HFFc6 (cell line): ENCODE data around the gene XRRA1. TPM values are rescaled to one million over a fixed set of nuclear protein-coding genes. Genes with fewer than 3 reads are reported as not detected.

Experiments
- DNase-seq: peaks from one replicate; pipeline ENCODE4 v3.0.0-alpha.2; 2018
- H3K27ac Mint-ChIP-seq: 2 replicates; pipeline ENCODE4 v1.8.0; 2020; ENCODE audit warnings: mild to moderate bottlenecking, mixed read lengths
- H3K27me3 Mint-ChIP-seq: 2 replicates; pipeline ENCODE4 v1.8.0; 2021; ENCODE audit warnings: mild to moderate bottlenecking, moderate library complexity, mixed read lengths; ENCODE audit not compliant: insufficient read depth
- H3K36me3 Mint-ChIP-seq: 2 replicates; pipeline ENCODE4 v1.8.0; 2021; ENCODE audit warnings: low read depth, mixed read lengths
- H3K4me1 Mint-ChIP-seq: 2 replicates; pipeline ENCODE4 v1.8.0; 2020; ENCODE audit warnings: low read depth, mixed read lengths
- H3K4me3 Mint-ChIP-seq: 2 replicates; pipeline ENCODE4 v1.8.0; 2020; ENCODE audit warnings: mild to moderate bottlenecking, moderate library complexity, mixed read lengths
- H3K9me3 Mint-ChIP-seq: 2 replicates; pipeline ENCODE4 v1.8.0; 2020; ENCODE audit warnings: mild to moderate bottlenecking, mixed read lengths
- total RNA-seq, 6 experiments: library from RNA; stranded (reverse); fragmentation: NEBNext Ultra II Directional; extraction: Animal tissue kit (Norgen Biotek cat#: 25700); gene quantifications; 2 replicates in 1 of 6; 3 replicates in 5 of 6; pipeline ENCODE4 v1.2.3, GENCODE V29; 2021
- TF ChIP-seq, protein P1 (sequence below): fragments of 200-600 bp; sonication (generic); IDR thresholded peaks from 2 replicates; pipeline ENCODE4 v1.5.0; 2021; ENCODE audit warnings: antibody characterized with exemption, mild to moderate bottlenecking

The XRRA1 gene
- total RNA-seq, 6 experiments from 2014 or later, result 5.4 to 7.0 (median 6.0) TPM

DNA sequence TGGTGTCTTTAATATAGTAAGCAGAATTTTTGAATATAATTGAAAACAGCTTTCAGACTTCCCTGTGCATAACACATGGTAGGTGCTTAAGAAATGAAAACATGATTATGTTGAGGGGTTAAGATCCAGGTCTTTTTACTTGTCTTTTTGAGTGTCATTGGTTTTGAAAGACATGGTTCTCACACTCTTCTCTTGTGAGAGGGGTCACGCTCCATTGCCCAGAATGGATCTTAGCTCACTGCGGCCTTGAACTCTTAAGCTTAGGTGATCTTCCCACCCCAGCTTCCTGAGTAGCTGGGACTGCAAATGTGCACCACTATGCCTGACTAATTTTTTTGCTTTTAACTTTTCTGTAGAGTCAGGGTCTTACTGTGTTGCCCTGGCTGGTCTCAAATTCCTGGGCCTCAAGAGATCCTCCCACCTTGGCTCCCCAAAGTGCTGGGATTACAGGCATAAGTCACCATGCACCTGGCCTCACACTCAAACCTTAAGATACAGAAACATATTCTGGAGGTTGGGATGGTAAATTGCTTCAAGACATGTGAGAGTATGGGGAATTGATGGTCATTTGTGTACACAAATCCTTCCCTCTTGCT, 1.6 kb upstream of the XRRA1 start:
- Mint-ChIP-seq H3K27ac (peak overlapping the region; percentile 97), H3K4me3 (peak overlapping the region; percentile 100), H3K36me3 (peaks cover 16% of the 10 kb centered on the region), H3K9me3 (no peaks in the 10 kb centered on the region), H3K4me1 (peaks cover 32% of the 10 kb centered on the region), H3K27me3 (no peaks in the 10 kb centered on the region; the same call in 1 of the 2 replicates)
- TF ChIP-seq, protein P1, sequence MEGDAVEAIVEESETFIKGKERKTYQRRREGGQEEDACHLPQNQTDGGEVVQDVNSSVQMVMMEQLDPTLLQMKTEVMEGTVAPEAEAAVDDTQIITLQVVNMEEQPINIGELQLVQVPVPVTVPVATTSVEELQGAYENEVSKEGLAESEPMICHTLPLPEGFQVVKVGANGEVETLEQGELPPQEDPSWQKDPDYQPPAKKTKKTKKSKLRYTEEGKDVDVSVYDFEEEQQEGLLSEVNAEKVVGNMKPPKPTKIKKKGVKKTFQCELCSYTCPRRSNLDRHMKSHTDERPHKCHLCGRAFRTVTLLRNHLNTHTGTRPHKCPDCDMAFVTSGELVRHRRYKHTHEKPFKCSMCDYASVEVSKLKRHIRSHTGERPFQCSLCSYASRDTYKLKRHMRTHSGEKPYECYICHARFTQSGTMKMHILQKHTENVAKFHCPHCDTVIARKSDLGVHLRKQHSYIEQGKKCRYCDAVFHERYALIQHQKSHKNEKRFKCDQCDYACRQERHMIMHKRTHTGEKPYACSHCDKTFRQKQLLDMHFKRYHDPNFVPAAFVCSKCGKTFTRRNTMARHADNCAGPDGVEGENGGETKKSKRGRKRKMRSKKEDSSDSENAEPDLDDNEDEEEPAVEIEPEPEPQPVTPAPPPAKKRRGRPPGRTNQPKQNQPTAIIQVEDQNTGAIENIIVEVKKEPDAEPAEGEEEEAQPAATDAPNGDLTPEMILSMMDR, result no peak
- DNase-seq, result no peak

DNA sequence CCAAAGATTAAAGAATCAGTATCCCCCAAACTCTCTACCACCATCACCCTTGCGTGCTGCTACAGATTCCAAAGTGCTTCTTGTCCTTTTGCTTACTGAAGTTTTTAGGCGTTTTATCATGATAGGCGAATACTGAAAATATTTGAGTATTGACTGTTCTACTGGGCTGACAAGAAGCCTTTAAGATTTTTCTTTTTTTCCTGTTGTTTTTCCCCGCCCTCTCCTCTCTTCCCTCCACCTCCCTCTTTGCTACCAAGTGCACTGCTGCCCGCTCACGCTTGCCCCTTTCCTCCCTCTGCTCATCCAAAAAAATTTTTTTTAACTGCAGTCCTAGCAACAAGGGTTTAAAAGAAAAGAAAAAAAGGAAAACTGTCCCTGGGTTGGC, 854 bp upstream of the XRRA1 start:
- H3K27ac Mint-ChIP-seq, result peak overlapping the region; percentile 97
- peak overlapping the region; percentile 100 for H3K4me3 Mint-ChIP-seq
- H3K27me3 Mint-ChIP-seq, result no peaks in the 10 kb centered on the region; the same call in 1 of the 2 replicates
- TF ChIP-seq, protein P1, result no peak
- H3K4me1 Mint-ChIP-seq, result peaks cover 39% of the 10 kb centered on the region
- DNase-seq, result no peak
- H3K36me3 Mint-ChIP-seq, result peaks cover 19% of the 10 kb centered on the region
- no peaks in the 10 kb centered on the region for H3K9me3 Mint-ChIP-seq

DNA sequence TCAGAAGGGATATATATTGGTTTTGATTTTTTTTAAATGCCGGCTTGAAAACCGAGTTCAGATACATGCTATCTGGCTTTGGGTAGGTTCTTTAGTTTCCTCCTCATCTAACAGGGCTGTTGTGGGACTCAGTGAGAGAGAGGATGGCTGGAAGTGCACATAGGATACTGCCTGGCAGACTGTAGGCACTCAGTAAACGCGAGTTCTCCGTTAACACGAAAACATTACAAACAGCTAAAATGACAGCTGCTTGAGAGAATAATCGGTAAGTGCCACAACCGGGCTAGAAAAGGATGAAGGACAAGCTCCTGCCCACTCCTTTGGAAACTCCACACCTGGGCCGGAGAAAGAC, 369 bp downstream of the XRRA1 start:
- peak overlapping the region; percentile 97 for H3K27ac Mint-ChIP-seq
- no peaks in the 10 kb centered on the region for H3K9me3 Mint-ChIP-seq
- H3K27me3 Mint-ChIP-seq, result no peaks in the 10 kb centered on the region; the same call in 1 of the 2 replicates
- TF ChIP-seq, protein P1, result no peak
- DNase-seq, result no peak
- peaks cover 52% of the 10 kb centered on the region for H3K4me1 Mint-ChIP-seq
- peaks cover 16% of the 10 kb centered on the region for H3K36me3 Mint-ChIP-seq
- peak overlapping the region; percentile 100 for H3K4me3 Mint-ChIP-seq

DNA sequence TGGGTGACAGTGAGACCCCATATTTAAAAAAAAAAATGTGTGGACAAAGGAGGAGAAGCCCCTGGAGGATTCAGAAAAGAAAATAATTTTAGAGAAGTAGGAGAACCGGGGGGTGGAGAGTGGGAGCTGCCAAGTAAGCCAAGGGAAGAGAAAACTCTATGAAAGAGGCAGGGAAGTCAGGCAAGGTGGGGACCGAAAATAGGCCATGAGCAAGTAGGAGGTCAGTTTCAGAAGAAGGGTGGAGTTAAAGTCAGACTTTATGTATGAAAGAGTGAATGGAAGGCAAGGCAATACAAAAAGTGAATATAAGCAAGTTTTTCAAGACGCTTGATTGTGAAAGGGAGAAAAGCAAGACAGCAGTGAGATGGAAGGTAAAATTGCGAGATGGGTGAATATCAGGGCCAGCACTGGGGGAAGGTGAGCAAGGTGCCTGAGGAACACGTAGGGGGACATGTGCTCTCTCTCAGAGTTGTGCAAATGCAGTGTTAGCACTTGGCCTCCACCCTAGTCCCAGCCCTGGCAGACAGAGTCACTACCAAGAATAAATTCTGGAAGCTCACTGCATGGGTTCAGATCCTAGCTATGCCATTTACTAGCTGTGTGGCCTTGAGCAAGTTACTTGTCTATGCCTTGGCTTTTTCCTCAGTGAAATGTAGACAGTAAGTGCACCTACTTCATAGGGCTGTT, 6.7 kb downstream of the XRRA1 start:
- TF ChIP-seq, protein P1, result no peak
- H3K4me1 Mint-ChIP-seq, result peaks cover 66% of the 10 kb centered on the region
- peak overlapping the region; percentile 94 for H3K27ac Mint-ChIP-seq
- H3K9me3 Mint-ChIP-seq, result no peaks in the 10 kb centered on the region
- H3K4me3 Mint-ChIP-seq, result peak overlapping the region; percentile 50; the same call in 1 of the 2 replicates
- no peak for DNase-seq
- no peaks in the 10 kb centered on the region; the same call in 1 of the 2 replicates for H3K27me3 Mint-ChIP-seq
- H3K36me3 Mint-ChIP-seq, result peaks cover 19% of the 10 kb centered on the region

DNA sequence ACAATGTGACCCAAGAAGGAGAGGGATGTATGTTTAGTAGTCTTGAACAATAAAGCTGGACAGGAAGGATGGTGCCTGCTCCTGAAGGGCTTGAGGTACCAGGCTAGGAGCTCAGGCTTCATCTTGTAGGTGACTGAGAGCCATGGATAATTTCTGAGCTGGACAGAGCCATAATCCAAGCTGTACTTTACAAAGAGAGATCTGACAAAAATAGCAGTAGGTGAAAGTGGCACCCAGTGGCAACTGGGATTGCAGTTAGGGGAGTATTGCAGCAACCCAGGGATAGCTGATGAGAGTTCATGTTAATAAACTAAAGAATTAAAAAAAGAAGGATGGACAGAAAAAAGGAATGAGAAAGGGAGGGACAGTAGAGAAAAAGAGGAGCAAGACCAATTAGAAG, 7.4 kb downstream of the XRRA1 start:
- no peak for DNase-seq
- H3K27ac Mint-ChIP-seq, result peak overlapping the region; percentile 27; the same call in 1 of the 2 replicates
- no peaks in the 10 kb centered on the region; the same call in 1 of the 2 replicates for H3K27me3 Mint-ChIP-seq
- peaks cover 26% of the 10 kb centered on the region for H3K36me3 Mint-ChIP-seq
- TF ChIP-seq, protein P1, result no peak; the same call in 1 of the 2 replicates
- H3K9me3 Mint-ChIP-seq, result no peaks in the 10 kb centered on the region
- H3K4me3 Mint-ChIP-seq, result no peak overlapping the region
- peaks cover 71% of the 10 kb centered on the region for H3K4me1 Mint-ChIP-seq
